Fibroblast of skin of abdomen (primary cell): ENCODE results near the gene ZNF423.
A peak's percentile ranks its signal among the peaks of the same experiment; 100 is the strongest.

Experiments
- DNase-seq: peaks from one replicate; pipeline ENCODE4 v3.0.0-alpha.2; 2013

Gene ZNF423

DNA sequence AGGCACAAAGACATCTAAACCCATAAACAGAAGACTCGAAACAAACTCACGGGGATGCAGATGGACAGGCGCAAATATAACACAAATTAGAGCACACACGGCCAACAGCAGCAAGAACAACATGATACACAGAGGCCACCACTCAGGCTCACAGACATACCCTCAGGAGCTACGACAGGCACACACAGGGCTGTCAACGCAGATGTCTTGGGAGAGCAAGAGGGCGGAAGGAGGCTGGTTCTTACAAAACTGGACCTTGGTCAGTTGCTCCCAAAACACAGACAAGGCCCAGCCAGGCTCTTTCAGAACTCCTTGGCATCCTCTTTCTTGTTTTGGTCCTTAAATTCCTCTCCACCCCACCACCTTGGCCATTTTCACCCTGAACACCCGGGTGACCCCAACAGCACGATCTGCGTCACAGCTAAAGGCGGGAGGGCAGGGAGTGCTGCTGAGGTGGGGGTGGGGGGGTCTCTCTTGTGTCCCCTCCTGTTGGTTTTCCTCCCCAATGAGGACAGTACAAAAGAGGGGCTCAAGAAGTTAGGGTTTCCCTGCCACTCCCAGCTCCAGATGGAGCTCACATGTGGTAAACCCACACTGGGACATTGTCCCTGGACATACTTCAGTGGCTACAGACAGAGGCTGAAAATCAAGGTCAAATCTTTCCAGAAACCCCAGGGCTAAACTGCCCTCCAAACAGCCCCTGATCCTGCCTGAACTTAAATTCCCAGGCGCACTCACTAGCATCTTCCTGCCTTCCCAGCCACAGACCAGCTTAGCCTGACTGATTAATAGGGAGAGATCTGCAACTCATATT lies 261.0 kb downstream of the ZNF423 start:
- DNase-seq = no peak

GRCh38 chr16:49594153-49594552 lies 261.8 kb downstream of the ZNF423 start:
- no peak for DNase-seq

GRCh38 chr16:49593424-49594040 lies 262.4 kb downstream of the ZNF423 start:
- DNase-seq = no peak

GRCh38 chr16:49592546-49593423 lies 263.1 kb downstream of the ZNF423 start:
- DNase-seq = peak; percentile 12

GRCh38 chr16:49590166-49590871 lies 265.6 kb downstream of the ZNF423 start:
- DNase-seq = no peak

DNA sequence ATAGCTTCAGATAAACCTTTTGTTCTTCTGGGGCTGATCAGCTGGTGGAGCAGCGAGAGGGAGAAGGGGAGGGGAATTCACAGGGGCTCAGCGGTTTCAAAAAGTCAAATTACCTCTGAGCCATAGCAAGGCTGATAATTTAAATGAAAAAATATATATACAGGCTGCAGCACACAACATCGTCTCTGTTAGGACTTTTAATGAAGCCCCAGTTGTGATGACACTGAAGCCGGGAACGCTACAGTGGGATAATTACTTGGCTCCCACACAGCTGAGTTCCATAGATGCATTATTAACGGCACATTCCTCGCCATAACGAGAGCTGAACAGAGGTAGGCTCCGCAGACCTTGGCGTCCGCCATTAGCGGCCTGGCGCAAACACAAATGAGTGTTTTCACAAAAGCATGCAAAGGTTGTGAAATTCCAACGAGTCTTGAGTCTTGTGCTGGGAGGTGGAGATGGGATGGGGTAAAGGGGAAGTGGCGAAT lies 266.3 kb downstream of the ZNF423 start:
- no peak for DNase-seq

DNA sequence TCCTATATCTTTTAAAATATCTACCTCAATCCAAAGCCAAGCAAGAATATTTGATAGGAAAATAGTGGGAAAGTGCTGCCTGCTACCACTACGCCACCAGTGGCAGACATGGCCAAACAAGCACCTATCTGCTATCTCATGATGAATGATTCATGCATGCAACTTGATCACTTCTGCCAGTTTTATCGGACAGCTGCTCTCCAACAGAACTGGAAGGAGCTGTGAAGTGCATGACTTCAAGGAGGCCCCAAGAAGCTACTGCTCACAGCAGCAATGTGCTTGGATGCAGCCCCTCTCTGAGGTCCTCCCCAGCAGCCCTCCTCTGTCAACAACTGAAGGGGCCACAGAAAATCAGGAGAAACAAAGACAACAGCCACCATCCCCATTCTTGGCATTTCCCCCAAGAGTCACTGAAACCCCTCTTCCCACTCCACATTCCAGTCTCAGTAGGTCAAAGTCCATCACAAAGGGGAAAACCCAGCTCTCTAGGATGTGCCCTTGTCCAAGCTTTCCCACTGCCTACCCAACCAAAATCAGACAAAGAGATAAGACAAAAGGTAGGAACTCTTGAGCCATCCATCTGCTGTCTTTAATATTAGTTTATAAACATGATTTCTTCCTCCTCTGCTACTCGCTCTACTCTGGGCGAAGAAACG lies 267.1 kb downstream of the ZNF423 start:
- DNase-seq = peak; percentile 5

DNA sequence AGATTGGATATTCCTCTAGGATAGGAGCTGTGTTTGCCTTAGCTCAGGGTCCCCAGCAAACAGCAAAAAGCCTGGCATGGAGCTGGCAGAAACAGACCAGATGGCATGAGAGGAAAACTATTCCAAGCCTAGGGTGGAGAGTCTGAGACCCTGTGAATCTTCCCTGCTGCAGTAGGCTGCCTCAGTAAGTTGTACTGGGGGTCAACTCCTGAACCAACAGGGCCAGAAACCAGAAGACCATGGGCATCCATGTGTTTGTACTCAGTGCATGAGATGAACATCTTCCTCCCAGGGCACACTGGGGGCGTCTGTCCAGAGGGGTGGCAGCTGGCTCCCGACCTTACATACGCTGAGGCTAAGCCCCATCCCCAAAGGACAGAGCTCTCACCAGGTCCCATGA lies 267.9 kb downstream of the ZNF423 start:
- DNase-seq = no peak

DNA sequence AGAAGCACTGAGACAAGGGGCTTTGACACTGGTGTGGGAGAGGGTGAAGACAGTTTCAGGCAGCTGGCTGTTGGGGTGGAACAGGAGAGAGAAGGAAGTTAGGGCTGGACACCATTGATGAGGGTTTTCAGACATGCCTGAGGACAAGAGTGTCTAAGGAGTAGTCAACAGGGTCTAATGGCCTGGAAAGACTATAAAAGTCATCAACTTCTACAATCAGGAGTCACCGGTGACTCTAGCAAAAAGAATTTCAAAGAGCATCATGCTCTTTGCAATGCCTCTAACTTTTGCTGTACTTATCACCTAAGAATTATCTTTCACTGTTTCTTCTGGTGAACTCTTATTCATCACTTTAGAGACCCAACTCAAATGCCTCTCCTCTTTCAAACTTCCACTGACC lies 268.4 kb downstream of the ZNF423 start:
- DNase-seq = no peak

GRCh38 chr16:49586466-49587450 lies 269.2 kb downstream of the ZNF423 start:
- no peak for DNase-seq

DNA sequence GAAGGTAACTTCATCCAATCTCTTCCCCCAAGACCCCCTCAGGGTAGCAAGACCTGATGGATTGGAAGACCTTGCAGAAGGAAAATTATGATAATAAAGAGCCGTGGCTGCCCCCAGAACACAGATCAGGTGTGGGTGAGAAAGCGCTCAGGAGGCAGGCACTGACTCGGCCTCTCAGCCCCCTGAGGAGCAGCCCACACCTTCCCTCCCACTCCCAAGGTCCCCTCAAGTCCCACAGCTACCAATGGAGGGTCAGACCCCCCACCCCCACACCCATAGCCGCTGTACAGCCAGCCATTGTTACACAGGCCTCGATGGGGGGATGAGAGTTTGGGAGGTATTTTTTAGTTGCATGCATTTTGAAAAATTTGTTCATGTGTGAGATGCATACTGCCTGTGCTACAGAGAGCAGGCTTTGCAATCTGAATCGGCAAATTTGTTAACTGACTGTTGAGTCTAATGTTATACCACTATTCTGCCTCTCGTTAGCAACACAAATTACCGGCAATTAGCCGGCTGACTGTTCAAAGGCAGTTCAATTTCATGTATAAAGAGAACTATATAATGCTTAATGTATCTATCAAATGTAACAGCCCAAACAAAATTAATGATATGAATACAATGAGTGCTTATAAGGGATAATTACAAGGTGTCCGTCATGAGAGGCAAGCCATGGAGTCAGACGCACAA lies 270.6 kb downstream of the ZNF423 start:
- DNase-seq = no peak

DNA sequence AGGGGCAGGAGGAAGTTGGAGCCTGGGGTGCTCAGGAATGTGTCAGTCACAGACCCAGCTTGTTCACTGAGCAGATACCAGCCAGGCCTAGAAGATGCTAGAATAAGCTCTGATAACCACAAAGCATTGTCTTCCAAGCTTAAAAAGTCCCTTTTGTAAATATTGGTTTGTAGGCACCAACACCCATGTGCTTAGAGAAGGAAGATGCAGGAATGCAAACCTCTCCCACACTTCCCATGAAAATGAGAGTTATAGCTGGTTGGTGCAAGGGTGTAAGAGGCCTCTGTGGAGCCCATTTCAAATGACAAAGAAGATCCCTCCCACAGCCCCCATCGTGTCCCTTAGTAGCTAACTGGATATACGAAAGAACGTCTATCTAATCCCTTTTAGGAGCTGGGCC lies 272.0 kb downstream of the ZNF423 start:
- no peak for DNase-seq

- DNase-seq = no peak
Measured at GRCh38 chr16:49581630-49582298, 274.1 kb downstream of the ZNF423 start.

DNA sequence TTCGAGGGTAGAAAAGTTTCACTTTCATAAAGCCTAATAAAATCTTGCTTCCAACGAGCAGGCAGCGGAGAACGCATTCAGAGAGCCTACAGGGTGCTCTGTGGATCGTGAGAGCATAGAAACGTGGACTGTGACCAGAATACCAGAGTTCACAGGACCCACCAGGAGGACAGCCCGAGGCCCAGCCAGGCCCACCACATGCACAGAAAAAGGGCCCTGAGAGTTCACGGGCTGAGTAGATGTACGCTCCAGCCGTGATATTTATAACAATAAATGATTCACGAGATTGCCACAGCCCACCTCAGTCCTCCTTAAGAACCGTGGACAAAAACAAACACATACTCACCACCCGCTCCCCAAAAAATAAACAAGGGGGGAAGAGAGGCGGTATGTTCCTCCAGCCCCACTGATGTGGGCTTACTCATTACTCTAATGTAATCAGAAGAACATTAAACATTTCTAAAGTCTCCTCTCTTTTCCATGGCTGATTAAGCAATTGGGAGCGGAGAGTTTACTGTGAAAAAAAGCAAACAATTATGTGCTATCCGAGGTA lies 275.1 kb downstream of the ZNF423 start:
- DNase-seq = no peak

DNA sequence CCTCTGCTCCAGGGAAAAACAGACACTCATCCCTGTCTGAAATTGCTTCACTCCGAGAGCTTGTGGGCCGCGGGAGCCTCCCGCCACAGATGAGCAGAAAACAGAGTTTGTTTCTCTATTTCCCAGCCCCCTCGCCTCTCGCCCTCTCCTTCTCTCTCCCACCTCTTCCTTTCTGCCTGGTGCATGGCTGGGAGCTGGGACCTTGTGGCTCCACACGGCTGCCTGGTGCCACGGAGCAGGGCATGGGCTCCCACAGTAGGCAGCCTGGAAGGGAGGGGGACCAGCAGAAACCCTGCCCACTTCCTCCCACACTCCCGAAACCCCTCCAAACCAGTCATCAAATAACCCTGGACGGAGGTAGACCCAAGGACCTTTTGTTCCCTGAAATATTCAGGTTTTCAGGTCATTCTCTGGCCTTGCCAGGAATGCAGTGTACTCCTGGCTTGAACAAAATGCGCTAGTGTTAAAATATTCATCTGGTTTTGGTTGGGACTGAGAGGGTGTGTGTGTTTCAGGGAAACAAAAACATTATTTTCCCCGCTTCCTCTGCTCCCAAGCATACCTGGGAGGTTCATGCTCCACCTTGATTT lies 277.4 kb downstream of the ZNF423 start:
- DNase-seq = no peak

GRCh38 chr16:49578018-49578417 lies 277.9 kb downstream of the ZNF423 start:
- no peak for DNase-seq

- DNase-seq = no peak
Measured at GRCh38 chr16:49576941-49577340, 279.0 kb downstream of the ZNF423 start.

DNA sequence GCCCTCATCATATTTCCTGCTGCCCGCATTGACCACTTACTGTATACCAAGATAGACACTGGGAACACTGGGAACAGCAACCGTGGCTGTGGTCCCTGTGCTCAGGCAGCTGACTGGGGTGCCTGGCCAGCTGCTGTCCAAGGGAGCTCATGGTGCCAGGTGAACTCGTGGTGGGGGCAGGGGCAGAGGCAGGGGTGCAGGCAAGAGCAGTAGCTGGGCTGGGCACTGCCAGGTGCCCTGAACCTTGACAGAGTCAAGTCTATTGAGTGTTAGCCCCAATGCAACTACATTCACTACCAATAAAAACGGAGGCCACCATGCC lies 279.8 kb downstream of the ZNF423 start:
- DNase-seq = no peak
